Stimulated activated naive CD8-positive, alpha-beta T cell treated with anti-CD3 and anti-CD28 coated beads, Interleukin-15, amount 100 ng/mL, for 72 hours (primary cell): ENCODE results near the gene TUBB2B.
A peak's percentile ranks its signal among the peaks of the same experiment; 100 is the strongest.

Source experiments
- ATAC-seq: fragments of 150-1000 bp; cut with Tn5 transposase; 2 replicates; pipeline ENCODE4 v1.10.0; 2021; ENCODE audit warnings: mild to moderate bottlenecking, moderate library complexity
- DNase-seq, 2 donors: peaks; one replicate each; pipeline ENCODE4 v3.0.0; 2021 to 2022
- H3K27ac Mint-ChIP-seq, 2 donors: one replicate each; pipeline ENCODE4 v1.8.0; 2022; ENCODE audit warnings: mild to moderate bottlenecking in 2 of 2, mixed read lengths in 2 of 2, moderate library complexity in 2 of 2
- H3K27me3 Mint-ChIP-seq: one replicate; pipeline ENCODE4 v1.8.0; 2022; ENCODE audit warnings: mixed read lengths
- H3K4me1 Mint-ChIP-seq: one replicate; pipeline ENCODE4 v1.8.0; 2022; ENCODE audit warnings: mild to moderate bottlenecking, mixed read lengths
- H3K4me3 Mint-ChIP-seq, 2 donors: one replicate each; pipeline ENCODE4 v1.8.0; 2022; ENCODE audit warnings: mild to moderate bottlenecking in 2 of 2, mixed read lengths in 2 of 2, moderate library complexity in 1 of 2
- H3K9me3 Mint-ChIP-seq, 2 donors: one replicate each; pipeline ENCODE4 v1.8.0; 2022; ENCODE audit warnings: mixed read lengths in 2 of 2

Gene TUBB2B

DNA sequence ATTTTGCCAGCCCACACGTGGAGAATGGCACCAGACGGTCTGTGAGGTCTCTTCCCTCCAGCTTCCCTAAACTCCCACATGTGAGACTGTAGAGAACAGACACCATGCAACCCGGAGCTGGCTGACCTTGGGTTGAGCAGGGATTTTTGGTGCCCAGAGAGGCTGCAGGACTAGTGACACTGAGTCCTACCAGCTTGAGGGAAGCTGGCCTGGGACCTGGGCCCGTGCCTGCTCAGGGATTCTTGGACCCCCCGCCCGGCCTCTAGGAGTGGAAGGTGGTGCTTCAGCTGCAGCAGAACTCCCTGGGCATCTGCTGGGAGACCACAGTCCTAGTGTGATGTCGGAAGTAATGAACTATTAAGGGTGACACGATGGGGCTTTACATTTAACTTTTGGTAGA is 34.5 kb upstream of the TUBB2B start:
- peaks cover 2% of the 10 kb centered on the region for H3K27me3 Mint-ChIP-seq
- DNase-seq (no peak), ATAC-seq (no peak)
- H3K9me3 Mint-ChIP-seq, result no peaks in the 10 kb centered on the region
- peak overlapping the region in 1 of 2 donors; percentile 23 for H3K27ac Mint-ChIP-seq
- H3K4me1 Mint-ChIP-seq, result peaks cover 60% of the 10 kb centered on the region
- peak overlapping the region in 1 of 2 donors; percentile 95 for H3K4me3 Mint-ChIP-seq

DNA sequence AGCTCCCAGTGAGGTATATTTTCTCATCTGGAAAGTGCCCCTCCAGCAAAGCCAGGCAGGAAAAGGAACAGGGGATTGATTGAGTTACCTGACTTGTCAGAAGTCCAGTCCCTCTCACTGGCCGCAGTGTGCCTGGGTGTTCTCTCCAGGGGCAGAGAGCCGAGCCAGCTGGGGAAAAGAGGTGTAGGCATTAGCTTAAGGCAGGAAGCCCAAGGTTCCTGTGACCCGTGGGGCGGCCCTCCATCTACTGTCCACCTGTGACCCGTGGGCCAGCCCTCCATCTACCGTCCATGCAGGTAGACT is 34.0 kb upstream of the TUBB2B start:
- Mint-ChIP-seq H3K4me3 (peak overlapping the region in 1 of 2 donors; percentile 95), H3K4me1 (peaks cover 58% of the 10 kb centered on the region), H3K27ac (no peak overlapping the region), H3K27me3 (peaks cover 7% of the 10 kb centered on the region), H3K9me3 (no peaks in the 10 kb centered on the region)
- no peak for ATAC-seq
- no peak for DNase-seq

- ATAC-seq, result no peak
- Mint-ChIP-seq H3K4me3 (peak overlapping the region; percentile 95 to 96), H3K4me1 (peaks cover 53% of the 10 kb centered on the region), H3K27me3 (peaks cover 10% of the 10 kb centered on the region), H3K27ac (peak overlapping the region; percentile 5 to 63), H3K9me3 (no peaks in the 10 kb centered on the region)
- DNase-seq, result no peak
Measured at GRCh38 chr6:3260772-3261517, 33.5 kb upstream of the TUBB2B start.

- H3K27me3 Mint-ChIP-seq, result peaks cover 10% of the 10 kb centered on the region
- peaks cover 53% of the 10 kb centered on the region for H3K4me1 Mint-ChIP-seq
- peak overlapping the region in 1 of 2 donors; percentile 63 for H3K27ac Mint-ChIP-seq
- no peaks in the 10 kb centered on the region for H3K9me3 Mint-ChIP-seq
- ATAC-seq (no peak), DNase-seq (no peak)
- H3K4me3 Mint-ChIP-seq, result peak overlapping the region; percentile 95 to 96
Measured at GRCh38 chr6:3260296-3260695, 32.8 kb upstream of the TUBB2B start.

- Mint-ChIP-seq H3K4me1 (peaks cover 46% of the 10 kb centered on the region), H3K4me3 (peak overlapping the region; percentile 95 to 96), H3K9me3 (no peaks in the 10 kb centered on the region), H3K27ac (peak overlapping the region; percentile 97 to 98), H3K27me3 (peaks cover 10% of the 10 kb centered on the region)
- DNase-seq, result peak; percentile 19 to 43
- ATAC-seq, result peak; percentile 57
Measured at GRCh38 chr6:3259491-3259958, 32.1 kb upstream of the TUBB2B start.

GRCh38 chr6:3258720-3259490 is 31.5 kb upstream of the TUBB2B start, which contains the start of gene PSMG4:
TSS of gene PSMG4 (plus strand) at chr6:3258947. CDS start at chr6:3259023, 76 bp downstream.
- peak; percentile 87 for ATAC-seq
- H3K4me3 Mint-ChIP-seq, result peak within 1 kb of the TSS; percentile 95 to 96
- no peaks in the 10 kb centered on the region for H3K9me3 Mint-ChIP-seq
- H3K27me3 Mint-ChIP-seq, result peaks cover 10% of the 10 kb centered on the region
- peaks cover 41% of the 10 kb centered on the region for H3K4me1 Mint-ChIP-seq
- peak; percentile 93 for DNase-seq
- peak within 1 kb of the TSS; percentile 97 to 98 for H3K27ac Mint-ChIP-seq

DNA sequence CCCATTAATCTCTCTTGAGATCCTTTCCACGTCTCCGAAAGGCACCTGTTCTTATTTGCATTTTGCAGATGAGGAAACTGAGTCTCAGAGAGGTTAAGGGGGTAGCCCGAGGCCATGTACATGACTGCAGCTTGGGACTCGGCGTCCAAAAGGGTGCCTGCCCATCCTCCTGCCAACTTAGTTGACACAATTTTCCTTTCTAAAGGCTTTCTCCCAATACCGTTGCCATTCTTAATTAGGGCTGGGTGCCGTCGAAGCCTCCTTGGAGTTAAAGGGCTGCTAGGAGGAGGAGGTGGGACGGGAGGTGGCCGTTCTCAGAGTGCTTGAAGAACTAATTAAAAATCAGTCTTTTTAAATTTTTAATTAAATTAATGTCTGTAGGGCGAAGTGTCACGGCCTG is 30.7 kb upstream of the TUBB2B start:
- Mint-ChIP-seq H3K9me3 (no peaks in the 10 kb centered on the region), H3K4me3 (peak overlapping the region in 1 of 2 donors; percentile 95), H3K27me3 (peaks cover 10% of the 10 kb centered on the region), H3K4me1 (peaks cover 33% of the 10 kb centered on the region), H3K27ac (no peak overlapping the region)
- no peak for DNase-seq
- ATAC-seq, result no peak

DNA sequence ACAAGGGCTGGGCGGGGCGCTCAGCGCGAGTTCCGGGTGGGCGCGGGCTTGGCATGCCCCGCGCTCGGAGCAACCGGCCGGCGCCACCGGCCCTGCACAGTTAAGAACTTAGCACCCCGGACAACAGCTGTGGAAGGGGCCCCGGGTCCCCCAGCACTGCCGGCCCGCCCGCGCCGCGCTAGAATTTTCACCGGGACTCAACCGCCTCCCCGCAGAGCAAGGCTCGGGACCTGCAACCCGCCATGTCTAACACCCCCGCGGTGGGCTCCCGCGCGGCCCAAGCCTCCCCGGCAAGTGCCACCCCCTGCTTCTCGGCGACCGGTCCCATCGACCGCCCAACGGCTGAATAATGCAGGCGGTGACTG is 26.1 kb upstream of the TUBB2B start:
- Mint-ChIP-seq H3K9me3 (no peaks in the 10 kb centered on the region), H3K27ac (no peak overlapping the region), H3K4me3 (no peak overlapping the region), H3K4me1 (peaks cover 6% of the 10 kb centered on the region), H3K27me3 (peaks cover 38% of the 10 kb centered on the region)
- ATAC-seq (peak; percentile 55), DNase-seq (no peak)

DNA sequence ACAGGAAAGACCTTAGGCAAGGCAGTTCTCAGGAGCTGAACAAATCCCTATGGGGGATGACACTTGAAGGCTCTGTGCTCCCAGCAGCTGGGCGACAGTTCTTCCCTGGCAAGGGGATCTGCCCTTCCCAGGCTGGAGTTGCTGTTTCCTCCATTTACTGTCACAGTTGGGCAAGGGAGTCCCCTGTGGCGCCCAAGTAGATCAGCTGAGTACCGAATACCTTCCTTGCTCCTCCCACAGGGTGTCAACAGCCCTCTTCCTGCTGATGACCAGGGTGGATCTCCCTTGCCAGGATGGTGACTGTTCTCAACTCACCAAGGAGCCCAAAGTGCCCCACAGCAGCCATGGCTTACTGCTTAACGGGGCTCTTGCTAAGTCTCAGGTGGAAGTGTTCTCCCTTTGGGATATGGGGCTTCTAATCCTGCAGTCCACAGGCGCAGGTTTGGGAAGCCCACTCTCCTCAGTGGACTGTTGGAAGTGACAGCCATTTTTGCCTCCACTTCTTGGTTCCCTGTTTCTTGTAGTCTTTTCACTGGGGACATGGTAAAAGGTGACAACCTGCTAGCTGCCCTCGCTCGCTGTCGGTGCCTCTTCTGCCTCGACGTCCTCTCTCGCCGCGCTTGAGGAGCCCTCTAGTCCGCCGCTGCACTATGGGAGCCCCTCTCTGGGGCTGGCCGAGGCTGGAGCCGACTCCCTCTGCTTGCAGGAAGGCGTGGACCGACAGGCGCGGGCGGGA is 25.6 kb upstream of the TUBB2B start:
- peaks cover 6% of the 10 kb centered on the region for H3K4me1 Mint-ChIP-seq
- no peak for DNase-seq
- no peak for ATAC-seq
- H3K4me3 Mint-ChIP-seq, result no peak overlapping the region
- H3K9me3 Mint-ChIP-seq, result no peaks in the 10 kb centered on the region
- H3K27me3 Mint-ChIP-seq, result peaks cover 44% of the 10 kb centered on the region
- H3K27ac Mint-ChIP-seq, result no peak overlapping the region

- Mint-ChIP-seq H3K27ac (no peak overlapping the region), H3K4me3 (no peak overlapping the region), H3K9me3 (no peaks in the 10 kb centered on the region), H3K27me3 (peaks cover 50% of the 10 kb centered on the region), H3K4me1 (peaks cover 6% of the 10 kb centered on the region)
- DNase-seq, result no peak
- ATAC-seq, result no peak
Measured at GRCh38 chr6:3252369-3252768, 24.9 kb upstream of the TUBB2B start.

- Mint-ChIP-seq H3K27me3 (peaks cover 51% of the 10 kb centered on the region), H3K27ac (no peak overlapping the region), H3K4me3 (peak overlapping the region in 1 of 2 donors; percentile 56), H3K9me3 (no peaks in the 10 kb centered on the region), H3K4me1 (peaks cover 6% of the 10 kb centered on the region)
- DNase-seq, result peak; percentile 72 to 79
- ATAC-seq, result peak; percentile 83
Measured at GRCh38 chr6:3251462-3252314, 24.2 kb upstream of the TUBB2B start.

- Mint-ChIP-seq H3K27ac (no peak overlapping the region), H3K27me3 (peaks cover 46% of the 10 kb centered on the region), H3K4me1 (peaks cover 6% of the 10 kb centered on the region), H3K4me3 (no peak overlapping the region), H3K9me3 (no peaks in the 10 kb centered on the region)
- DNase-seq, result no peak
- ATAC-seq, result no peak
Measured at GRCh38 chr6:3250231-3250675, 22.8 kb upstream of the TUBB2B start.

DNA sequence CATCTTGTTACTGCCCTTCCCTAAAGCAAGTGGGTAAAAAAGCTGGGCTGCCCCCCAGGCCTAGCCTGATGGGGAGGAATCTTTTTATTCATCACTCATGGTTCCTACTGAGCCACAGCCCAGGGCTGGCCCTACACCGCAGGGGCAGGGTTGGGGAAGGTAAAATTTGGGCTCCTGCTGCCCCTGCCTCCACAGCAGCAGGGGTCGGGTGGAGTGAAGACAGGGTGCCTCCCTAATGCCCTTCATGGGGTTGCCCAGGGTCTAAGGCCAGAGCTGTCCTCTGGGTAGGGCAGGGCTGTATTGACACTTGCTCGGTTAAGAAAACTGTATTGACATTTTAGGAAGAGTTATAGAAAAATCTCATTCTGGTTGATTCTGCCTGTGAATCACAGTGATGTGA is 22.4 kb upstream of the TUBB2B start:
- Mint-ChIP-seq H3K27me3 (peaks cover 46% of the 10 kb centered on the region), H3K4me1 (peaks cover 6% of the 10 kb centered on the region), H3K4me3 (no peak overlapping the region), H3K9me3 (no peaks in the 10 kb centered on the region), H3K27ac (no peak overlapping the region)
- DNase-seq (no peak), ATAC-seq (no peak)

DNA sequence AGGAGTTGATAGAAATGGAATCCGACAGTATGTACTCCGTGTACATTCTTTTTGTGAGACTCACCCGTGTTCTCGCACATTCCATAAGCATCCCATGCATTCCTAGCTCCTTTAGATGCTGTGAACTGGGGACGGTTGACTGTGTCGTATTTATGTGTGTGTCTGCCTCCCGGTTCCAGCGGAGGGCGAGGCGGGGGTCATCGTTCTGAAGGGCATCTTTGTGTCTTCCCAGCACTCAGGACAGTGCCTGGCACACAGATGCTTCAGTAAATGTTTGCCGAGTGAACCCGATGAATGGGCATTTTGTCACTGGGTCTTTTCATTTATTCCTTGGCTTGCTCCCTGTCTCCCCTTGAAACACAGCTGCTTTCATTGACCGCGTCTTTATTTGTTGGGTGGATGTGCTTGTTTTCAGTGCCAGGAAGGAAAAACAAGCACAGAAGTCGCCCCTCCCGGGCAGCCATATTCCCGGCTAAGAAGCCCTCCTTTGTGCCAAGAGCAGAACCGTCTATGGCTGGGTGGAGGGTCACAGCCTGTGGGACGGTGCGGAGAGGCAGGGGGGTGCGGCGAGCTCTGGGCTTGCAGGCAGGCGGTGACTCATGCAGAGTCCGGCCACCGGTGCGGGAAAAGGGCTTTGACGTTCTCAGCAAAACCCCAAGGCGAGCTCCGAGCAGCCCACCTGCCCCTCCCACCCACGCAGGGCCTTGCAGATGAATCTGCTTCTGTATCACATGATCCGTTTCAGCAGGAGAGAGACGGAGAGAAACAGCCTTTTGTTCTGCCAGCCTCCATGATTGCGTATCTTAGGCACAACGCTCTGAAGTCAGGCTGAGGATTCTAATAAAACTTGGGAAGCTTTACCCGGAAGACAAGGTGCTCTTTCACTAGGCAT is 20.0 kb upstream of the TUBB2B start:
- ATAC-seq (no peak), DNase-seq (no peak)
- peaks cover 64% of the 10 kb centered on the region for H3K27me3 Mint-ChIP-seq
- H3K27ac Mint-ChIP-seq, result no peak overlapping the region
- peaks cover 6% of the 10 kb centered on the region for H3K4me1 Mint-ChIP-seq
- H3K4me3 Mint-ChIP-seq, result no peak overlapping the region
- H3K9me3 Mint-ChIP-seq, result no peaks in the 10 kb centered on the region
